AG09309 (cell line): ENCODE measurements around the gene IGF2BP3.

Experiments
- DNase-seq: peaks from one replicate; pipeline ENCODE4 v3.0.0-alpha.2; 2010; ENCODE audit warnings: low read depth
- H3K4me3 ChIP-seq: 2 replicates; pipeline ENCODE4 v1.5.1; 2011; ENCODE audit warnings: mild to moderate bottlenecking, low read depth, low read length, moderate library complexity; ENCODE audit not compliant: control insufficient read depth
- CTCF ChIP-seq: IDR thresholded peaks from 2 replicates; pipeline ENCODE4 v1.5.1; 2011; ENCODE audit warnings: mild to moderate bottlenecking, low read depth, low read length, inconsistent platforms; ENCODE audit not compliant: insufficient read depth, control insufficient read depth; ENCODE audit errors: missing control alignments

IGF2BP3 gene

GRCh38 chr7:23472046-23472445 lies 1.8 kb upstream of the IGF2BP3 start:
- DNase-seq, result no peak
- TF ChIP-seq CTCF, result no peak
- no peak overlapping the region for H3K4me3 ChIP-seq

- DNase-seq, result no peak
- peak overlapping the region; percentile 42 for H3K4me3 ChIP-seq
- TF ChIP-seq CTCF, result no peak
Observed at GRCh38 chr7:23471106-23471859, 992 bp upstream of the IGF2BP3 start.

- H3K4me3 ChIP-seq, result peak overlapping the region; percentile 42
- no peak for TF ChIP-seq CTCF
- no peak for DNase-seq
Observed at GRCh38 chr7:23469961-23470250, 385 bp downstream of the IGF2BP3 start.

GRCh38 chr7:23469150-23469960 lies 936 bp downstream of the IGF2BP3 start:
- peak overlapping the region; percentile 50 for H3K4me3 ChIP-seq
- no peak for DNase-seq
- no peak for TF ChIP-seq CTCF

- TF ChIP-seq CTCF, result no peak
- peak overlapping the region; percentile 50 for H3K4me3 ChIP-seq
- no peak for DNase-seq
Observed at GRCh38 chr7:23468526-23469149, 1.7 kb downstream of the IGF2BP3 start.

GRCh38 chr7:23467806-23468525 lies 2.3 kb downstream of the IGF2BP3 start:
- DNase-seq, result no peak
- peak overlapping the region; percentile 50 for H3K4me3 ChIP-seq
- no peak for TF ChIP-seq CTCF
